GM18519 (cell line): ENCODE data around the gene A4GNT.
A peak's percentile ranks its signal among the peaks of the same experiment; 100 is the strongest.
"Not testable (repeated sequence)": the region's sequence is repeated elsewhere in the genome, so short reads cannot be mapped to it uniquely, and the experiment has no call there.

Experiments
- ATAC-seq: cut with Tn5 transposase; IDR thresholded peaks from one replicate; pipeline ENCODE4 v1.9.1; 2021; ENCODE audit warnings: mild to moderate bottlenecking, moderate library complexity; ENCODE audit not compliant: unreplicated experiment, low FRiP score

A4GNT gene

DNA sequence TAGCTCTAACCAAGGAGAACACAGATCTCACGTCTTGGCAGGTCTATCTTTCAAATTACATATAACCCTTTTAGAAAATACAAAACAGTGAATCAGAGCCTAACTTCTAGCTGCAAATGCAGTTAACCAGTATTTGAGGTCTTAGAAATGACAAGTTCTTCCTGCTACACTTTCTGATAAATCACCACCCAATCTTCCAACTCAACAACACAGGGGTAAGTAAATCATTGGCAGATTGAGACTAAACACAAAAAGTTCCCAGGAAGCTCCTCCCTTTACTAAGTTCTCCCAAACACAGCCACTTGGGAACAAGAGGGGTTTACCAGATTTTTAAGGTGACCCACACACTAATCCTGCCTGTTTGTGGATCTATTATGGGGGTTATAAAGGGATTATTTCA, at the start of gene A4GNT:
TSS of gene A4GNT (minus strand) at position 152 of the 400 bp plus-strand sequence. CDS start 1,134 bp downstream, outside the sequence.
- ATAC-seq = no peak

DNA sequence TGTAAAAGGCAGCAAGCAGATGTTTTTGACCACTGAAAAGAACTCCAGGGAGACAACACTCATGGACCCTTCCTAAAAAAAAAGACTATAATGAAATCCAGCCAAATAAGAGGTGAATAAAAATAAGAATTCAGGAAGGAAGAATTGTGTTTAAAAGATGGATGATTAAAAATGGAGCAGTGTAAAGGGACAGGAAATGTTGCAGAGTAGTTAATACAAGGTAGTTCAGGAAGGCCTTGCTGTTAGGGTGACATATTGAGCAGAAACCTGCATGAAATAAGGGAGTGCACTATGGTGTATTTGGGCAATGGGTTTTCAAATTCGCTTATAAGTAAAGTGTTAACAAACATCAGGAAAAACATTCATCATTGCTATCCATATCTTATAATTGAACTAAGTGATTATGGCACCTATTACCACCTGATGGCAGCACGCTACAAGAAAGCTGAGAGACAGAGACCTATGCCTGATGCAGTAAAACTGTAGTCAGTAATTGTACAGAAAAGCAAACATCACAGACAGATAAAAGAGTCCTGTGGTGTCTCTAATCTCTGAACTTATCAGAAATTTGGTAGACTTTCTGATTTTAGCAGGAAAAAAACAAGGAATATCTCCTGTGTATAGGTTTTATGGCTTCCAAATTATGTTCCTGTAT, 48.3 kb upstream of the A4GNT start:
- peak; percentile 70 for ATAC-seq

DNA sequence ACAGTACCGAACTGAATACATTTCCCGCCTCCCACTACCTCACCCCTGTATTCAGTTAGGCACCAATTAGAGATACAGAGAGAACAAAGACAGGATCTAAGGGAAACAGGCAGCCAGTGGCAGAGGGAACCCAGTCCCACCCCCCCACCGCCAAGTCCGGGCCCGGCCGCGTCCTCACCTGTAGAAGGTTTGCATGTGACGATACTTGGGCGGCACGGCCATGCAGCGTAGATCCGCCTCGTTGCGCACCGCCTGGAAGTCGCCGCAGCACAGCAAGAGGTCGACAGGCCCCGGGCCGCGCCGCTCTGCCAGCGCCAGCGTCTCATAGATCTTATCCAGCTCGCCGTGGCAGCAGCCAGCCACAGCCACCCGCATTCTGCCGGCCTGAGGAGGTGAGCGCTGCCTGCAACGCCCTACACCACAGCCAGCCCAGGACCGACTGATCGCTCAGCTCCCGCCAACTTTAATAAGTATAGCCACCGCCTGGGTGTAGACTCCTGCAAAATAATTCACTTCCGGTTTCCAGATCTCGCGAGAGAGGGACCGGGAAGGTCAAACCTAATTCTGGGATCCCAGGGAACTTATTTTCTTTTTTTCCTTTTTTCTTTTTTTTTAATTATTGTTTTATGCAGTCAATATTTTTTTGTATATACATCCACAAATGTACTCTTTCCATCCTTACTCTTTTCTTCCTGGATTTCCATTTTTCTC, 42.4 kb upstream of the A4GNT start, which contains the start of gene DBR1:
TSS of gene DBR1 (minus strand) at position 501 of the 711 bp plus-strand sequence. CDS start at position 375, 126 bp downstream.
- ATAC-seq = peak; percentile 76

DNA sequence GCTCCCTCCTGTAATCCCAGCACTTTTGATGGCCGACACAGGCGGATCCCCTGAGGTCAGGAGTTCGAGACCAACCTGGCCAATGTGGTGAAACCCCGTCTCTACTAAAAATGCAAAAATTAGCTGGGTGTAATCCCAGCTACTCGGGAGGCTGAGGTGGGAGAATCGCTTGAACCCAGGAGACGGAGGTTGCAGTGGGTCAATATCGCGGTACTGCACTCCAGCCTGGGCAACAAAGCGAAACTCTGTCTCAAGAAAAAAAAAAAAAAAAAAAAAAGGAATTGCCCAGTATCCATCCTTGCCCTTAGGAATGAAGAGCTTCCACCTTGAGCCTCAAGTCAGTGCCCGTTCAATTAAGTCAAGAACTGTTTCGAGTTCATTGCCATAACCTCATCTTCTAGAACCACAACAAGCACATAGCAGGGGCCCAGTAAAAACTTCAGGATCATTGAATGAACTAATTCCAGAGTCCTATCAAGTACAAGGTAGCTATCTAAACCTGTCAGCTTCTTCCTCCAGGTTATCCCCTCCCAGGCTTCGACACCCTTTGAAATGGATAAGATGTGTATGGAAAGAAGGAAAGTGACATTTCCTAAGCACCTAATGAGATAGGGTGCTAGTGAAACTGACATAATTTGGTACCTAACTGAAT, 41.7 kb upstream of the A4GNT start:
- ATAC-seq = no peak

DNA sequence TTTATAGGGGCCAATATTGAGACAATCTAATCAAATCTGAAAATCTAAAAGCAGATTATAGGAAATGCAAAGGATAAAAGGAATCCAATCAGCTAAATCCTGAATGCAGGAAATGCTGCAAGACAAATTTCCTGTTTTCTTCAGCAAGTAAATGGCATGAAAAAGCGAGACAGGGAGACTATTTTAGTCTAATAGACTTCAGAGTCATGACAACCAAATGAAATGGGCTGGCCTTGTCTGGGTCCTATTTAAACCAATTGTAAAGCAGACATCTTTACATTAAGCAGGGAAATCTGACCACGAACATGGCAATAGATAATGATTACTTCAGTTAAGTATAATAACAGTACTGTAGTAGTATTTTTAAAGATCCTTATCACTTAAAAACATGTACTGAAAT, 40.4 kb upstream of the A4GNT start:
- no peak for ATAC-seq

DNA sequence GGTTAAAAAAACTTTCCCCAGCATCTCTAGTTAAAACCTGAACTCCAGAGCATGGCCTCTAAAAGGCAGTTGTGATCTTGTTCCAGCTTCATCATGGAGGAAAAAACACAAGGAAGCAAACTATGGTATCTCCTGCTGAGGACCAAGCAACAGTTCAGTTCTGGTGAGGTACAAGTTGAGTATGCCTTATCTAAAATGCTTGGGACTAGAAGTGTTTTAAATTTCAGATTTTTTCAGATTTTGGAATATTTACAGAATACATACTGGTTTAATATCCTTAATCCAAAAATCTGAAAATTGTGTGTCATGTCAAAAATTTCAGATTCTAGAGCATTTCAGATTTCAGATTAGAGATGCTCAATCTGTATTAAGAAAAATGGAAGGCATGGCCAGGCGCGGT, 32.9 kb upstream of the A4GNT start:
- no peak for ATAC-seq

DNA sequence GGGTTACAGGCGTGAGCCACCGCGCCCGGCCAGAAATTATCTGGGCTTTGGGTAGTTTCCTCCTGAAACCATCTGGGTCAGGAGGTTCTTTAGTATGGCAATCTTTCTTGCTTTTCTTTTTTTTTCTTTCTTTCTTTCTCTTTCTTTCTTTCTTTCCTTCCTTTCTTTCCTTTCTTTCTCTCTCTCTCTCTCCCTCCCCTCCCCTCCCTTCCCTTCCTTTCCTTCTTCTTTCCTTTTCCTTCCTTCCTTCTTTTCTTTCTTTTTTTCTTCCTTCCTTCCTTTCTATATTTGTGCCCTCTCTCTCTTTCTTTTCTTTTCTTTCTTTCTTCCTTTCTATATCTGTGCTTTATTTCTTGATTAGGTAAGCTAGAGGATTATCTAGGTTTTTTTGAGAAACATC, 25.6 kb upstream of the A4GNT start:
- ATAC-seq = no peak

DNA sequence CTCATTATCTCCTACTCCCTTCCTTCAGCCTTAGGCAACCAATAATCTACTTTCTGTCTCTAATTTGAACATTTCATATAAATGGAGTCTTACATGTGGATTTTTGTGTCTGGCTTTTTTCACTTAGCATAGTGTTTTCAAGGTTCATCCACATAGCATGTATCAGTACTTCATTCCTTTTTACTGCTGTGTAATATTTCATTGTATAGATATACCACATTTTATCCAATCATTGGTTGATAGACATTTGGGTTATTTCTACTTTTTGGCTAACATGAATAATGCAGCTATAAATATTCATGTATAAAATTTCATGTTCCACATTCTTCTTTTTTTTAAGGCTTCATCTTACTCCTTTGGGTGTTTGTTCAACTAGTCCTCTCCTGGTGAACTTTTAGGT, 22.3 kb upstream of the A4GNT start:
- ATAC-seq = no peak

DNA sequence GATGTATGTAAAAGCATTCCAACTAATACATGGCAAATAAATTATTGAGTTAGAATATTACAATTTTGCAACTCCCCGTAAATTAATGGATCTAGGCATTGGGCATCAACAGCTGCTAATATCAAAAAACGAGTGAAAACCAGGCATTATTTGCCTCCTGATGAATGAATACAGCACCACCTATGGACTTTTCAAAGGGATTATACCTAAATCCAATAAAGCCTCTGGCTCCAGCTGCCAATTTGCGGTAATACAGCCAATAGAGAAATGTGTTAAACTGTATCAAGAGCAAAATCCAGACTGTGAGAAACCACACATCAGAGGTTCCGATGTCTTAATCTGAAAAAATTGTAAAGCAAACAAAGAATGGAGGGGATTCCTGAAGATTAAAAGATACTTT, 16.3 kb upstream of the A4GNT start:
- no peak for ATAC-seq

DNA sequence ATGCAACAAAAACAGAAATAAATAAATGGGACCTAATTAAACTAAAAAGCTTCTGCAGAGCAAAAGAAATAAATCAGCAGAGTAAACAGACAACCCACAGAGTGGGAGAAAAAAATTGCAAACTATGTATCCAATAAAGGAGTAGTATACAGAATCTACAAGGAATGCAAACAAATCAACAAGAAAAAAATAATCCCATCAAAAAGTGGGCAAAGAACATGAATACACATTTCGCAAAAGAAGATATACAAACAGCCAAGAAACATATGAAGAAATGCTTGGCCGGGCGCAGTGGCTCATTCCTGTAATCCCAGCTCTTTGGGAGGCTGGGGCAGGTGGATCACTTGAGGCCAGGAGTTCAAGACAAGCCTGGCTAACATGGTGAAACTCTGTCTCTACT, 10.0 kb upstream of the A4GNT start:
- not testable (repeated sequence) for ATAC-seq

DNA sequence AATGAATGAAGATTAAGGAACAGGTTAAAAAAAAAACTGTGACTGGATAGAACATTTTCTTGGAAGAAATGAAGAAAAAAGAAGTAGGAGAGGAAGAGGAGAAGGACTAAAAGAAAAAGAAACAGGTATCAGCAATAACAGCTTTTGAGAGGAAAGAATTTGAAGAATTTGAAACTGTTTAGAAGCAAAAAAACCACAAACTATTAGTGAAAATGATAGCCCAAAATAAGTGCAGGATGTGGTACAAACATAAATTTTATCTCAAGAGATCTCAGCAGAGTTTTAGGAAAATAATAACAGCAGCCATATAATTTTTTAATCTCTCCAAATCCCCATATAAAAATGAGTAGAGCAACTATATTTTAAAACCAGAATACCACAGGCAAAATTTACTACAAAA, 8.8 kb upstream of the A4GNT start:
- ATAC-seq = no peak

DNA sequence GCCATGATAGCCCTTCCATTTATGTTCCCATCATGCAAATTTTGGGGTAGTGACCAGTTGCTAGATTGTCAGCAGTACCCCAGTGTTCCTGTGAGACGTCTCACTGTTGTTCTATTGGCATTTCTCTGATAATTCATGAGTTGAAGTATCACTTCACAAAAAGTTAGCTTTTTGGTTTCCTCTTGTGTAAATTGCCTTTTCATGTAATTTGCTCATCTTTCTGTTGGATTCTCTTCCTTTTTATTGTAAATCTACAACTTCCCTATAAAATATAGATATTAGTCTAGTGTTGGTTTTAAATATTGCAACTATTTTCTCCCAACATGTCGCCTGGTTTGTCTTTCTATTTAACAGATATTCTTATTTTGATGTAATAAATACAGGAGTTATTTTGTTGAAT, 7.5 kb upstream of the A4GNT start:
- no peak for ATAC-seq

DNA sequence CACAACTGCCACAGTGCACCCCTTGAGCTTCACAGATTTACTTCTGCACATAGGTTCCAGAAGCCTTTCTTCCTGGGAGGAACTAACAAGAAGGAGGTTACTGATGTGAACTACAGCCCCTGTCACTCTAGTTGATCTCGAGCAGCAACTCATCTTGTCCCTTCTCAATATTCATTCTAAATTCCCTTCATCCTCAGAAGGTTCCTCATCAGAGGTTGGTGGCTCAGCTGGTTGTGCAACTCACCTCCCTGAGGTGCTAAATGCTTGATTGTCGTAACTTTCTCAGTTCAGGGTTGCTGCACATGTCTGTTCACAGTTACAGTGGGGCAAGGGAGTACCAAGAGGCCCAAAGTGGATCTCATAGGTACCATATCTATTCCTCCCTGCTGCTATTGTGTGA, 5.7 kb upstream of the A4GNT start:
- ATAC-seq = no peak

DNA sequence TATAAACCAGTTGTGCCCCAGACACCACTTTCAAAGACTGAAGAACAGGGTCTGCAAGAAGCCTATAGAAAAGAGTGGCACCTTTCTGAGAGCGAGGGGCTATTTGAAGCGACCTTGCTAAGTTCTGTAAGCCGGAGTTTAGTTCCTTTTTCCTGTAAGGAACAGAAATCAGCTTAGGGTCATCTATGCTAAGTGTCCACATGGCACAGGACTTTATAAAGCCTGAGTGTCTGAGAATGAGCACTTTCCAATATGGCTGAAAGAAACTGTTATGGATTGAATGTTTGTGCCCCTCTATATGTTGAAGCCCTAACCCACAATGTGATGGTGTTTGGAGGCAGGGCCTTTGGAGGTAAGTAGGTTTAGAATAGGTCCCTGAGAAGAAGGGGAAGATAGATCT, 4.0 kb upstream of the A4GNT start:
- ATAC-seq = no peak

DNA sequence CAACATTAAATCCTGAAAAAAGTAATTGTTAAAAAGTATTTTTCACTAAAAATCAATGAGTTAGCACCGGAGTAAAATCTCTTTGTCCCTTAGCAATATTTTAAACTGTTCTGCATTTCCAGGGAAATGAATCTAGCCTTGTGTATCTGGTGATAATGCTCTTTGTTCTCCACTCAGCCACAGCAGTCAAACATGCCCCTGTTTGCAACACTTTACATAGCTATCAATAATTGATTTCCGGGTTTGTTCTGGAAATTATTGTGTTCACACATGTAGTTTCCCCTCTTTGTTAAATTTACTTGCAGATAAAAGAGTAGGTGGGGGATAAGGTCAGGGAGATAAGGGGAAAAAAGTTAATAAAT, 3.6 kb upstream of the A4GNT start:
- no peak for ATAC-seq

DNA sequence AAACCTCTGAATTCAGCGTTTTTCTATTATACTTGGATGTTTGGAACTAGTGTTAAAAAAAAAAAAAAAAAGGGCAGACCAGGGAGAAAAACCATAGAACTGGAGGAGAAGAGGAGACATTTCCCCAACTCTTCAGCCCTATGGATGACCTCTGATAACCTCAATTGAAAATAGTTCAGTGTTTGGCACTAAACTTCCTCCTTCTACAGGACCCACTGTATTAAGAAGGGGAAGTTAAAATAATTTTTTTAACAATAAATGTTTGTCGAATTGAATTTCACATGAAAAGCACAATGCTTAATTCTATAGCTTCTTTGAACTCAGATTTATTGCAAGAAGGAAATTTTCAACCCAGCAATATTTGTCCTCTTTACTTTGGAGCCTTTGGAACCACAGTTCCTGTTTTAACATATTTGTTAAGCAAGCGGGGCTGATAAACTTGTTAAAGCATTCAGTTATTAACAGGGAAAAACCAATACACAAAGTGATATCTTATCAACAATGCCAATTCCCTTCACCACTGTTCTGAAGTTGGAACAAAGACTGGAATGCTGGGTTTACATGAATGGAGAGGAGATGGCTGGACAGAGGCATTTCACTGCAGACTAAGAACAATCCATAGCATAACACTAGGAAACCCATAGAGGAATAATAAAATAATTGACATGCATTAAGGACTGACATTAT, 3.1 kb upstream of the A4GNT start:
- ATAC-seq = no peak

DNA sequence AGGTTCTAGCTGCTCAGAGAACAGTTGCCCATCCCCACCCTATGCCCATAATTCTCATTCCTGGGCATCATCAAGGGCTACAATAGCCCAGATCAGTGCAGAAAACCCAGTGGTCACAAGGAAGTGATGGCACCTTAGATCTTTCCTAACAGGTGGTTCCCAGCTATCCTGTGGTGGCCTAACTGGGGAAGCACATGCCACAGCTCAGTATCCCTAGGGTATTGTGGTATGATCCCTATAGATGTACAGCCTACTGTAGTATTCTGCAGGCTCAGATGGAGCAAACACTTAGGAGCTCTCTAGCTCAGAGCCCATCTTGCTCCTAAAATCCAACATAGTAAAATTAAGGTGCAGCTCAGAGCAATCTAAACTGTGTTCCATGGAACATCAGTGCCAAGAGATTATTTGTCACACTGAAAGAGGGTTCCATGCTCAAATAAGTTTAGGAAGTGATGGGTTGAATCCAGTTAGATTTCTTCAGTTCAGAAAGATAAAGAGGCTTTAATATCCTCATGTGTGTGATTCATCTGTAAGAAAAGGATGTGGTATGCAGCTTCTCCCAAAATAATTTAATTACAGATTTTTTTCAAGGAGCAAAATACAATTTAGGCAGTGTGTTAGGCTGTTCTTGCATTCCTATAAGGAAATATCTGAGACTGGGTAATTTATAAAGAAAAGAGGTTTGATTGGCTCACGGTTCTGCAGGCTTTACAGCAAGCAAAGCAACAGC, 4.4 kb downstream of the A4GNT start:
- ATAC-seq = no peak

DNA sequence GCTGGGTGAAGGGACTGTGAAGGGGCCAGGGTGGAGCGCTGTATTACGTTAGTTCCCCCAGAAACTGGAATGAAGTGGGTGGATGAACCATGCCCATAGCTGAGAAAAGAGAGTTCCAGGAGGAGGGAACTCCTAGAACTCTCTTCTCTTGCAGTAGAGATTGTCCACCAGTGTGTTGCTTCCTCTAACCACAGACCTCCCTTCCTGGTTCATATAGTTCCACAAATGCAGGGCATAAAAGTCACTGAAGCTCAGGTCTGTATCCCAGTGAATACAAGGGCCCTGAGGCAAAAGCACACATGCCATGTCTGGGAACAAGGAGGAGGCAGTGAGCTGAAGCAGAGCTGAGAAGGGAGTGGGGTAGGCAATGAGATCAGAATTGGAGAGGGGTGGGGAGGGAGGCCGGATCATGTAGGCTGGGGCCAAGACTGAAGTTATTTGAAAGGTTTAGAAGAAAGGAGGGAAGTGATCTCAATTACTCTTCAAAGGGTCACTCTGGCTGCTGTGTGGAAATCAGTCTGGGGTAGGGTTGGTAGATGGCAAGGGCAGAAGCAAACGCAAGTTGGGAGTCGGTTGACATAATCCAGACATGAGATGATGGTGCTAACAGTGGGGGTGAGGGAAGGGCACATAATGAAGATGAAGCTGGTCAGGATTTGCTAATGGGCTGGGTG, 6.5 kb downstream of the A4GNT start:
- ATAC-seq = no peak

DNA sequence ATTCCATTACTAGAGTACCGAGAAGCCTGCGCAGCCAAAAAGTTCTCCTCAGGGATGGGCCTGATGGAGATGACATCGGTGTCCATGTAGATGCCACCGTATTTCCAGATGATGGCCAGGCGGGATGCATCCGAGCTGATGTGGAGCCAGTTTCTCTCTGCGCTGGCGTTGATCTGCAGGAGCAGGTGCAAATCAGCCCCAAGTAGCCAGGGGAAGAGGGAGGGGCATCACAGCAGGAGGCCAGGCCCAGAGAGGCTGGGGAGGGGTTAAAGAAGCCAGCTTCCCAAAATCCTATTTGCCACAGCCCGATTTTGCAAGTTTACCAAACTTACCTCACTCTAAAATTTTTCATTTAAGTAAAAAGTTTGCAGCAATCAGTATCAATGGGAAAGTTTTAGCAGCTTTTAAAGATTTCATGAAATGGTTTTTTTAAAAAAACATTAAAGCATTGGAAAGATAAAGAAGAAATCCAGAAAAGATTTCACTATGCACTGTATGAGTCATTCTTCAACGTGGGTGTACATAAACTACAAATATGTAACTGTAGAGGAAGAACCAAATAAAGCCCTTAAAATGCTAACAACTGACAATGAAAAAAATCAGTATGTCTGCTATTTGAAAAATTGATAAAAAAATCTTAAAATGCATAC, 7.4 kb downstream of the A4GNT start:
- ATAC-seq = no peak

DNA sequence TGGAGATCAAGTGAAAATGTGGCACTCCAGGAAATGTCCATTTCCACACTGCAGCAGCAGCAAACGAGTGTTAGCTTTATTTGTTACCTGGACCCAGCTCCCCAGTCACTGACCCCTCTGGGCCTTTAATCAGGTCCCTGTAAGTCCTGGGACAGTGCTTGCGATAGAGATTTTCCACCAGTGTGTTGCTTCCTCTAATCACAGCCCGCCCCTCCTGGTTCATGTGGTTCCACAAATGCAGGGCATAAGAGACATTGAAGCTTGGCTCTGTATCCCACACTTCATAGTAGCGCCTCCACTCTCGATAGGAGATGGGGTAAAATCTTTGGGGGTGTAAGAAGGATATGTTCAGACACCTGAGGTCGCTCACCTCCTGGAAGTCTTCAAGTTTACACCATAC, 8.0 kb downstream of the A4GNT start:
- ATAC-seq = no peak
